HG02840 (cell line): ENCODE results near the gene DSCAML1.

Source experiments
- ATAC-seq: cut with Tn5 transposase; IDR thresholded peaks from one replicate; pipeline ENCODE4 v1.9.1; 2021; ENCODE audit warnings: mild to moderate bottlenecking, moderate library complexity, moderate number of reproducible peaks; ENCODE audit not compliant: unreplicated experiment, low FRiP score

Gene DSCAML1

GRCh38 chr11:117541211-117541610, 255.8 kb downstream of the DSCAML1 start:
- ATAC-seq, result no peak

DNA sequence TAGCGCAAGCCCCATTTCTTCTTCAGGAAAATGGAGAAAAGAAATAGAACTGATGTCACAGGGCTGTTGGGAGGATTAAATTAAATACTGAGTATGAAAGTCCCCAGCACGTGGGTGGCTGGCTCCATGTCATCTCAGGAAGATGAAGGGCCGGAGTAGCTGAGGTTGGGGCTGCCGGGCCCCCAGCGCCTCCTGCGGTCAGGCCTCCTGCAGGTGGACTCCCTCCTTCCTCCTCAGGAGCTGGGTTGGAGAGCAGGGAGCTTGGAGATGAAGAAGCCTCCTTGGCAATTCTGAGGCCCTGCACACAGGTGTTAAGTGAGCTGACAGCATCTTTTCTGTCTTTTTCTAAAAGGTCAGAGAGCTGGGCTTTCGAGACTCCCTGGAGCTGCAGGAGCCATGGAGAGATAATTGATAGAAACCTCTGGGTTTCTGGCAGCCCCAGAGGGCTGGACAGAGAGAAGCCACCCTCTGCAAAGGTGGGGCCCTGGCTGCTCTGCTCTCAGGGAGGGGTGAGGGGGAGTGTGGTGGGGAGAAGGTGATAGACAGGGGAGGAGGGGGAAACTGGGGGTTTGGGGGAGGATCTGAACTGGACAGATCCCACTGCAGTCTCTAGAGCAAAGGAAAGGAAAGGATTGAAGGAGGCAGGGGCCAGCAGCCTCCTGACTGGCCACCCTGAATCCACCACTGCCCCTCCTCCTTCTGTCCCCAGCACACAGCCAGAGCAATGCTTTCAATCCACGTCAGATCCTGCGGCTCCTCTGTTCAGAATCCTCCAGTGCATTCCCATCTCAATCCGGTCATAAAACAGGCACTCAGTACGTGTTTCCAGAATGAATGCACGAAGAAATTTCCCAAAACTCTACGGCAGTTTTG, 258.5 kb downstream of the DSCAML1 start:
- ATAC-seq, result no peak

- ATAC-seq, result no peak
Measured at GRCh38 chr11:117535850-117536411, 261.1 kb downstream of the DSCAML1 start.

- no peak for ATAC-seq
Measured at GRCh38 chr11:117535201-117535849, 261.7 kb downstream of the DSCAML1 start.

DNA sequence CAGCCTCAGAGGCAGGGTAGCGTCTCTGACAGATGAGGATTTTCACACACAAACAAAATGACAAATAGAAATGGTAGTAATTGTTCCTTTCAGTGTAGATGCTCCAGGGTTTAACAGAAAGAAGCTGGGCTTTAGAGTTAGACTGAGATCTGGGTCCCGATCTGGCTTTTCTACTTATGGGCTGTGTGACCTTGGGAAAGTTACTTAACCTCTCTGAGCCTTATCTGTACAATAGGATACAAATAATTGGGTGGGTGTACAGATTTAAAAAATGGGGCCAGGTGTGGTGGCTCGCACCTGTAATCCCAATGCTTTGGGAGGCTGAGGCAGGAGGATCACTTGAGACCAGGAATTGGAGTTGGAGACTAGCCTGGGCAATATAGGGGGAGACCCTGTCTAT, 264.4 kb downstream of the DSCAML1 start:
- no peak for ATAC-seq

GRCh38 chr11:117529816-117530215, 267.2 kb downstream of the DSCAML1 start:
- ATAC-seq, result no peak

GRCh38 chr11:117528097-117528721, 268.8 kb downstream of the DSCAML1 start:
- ATAC-seq, result no peak

- no peak for ATAC-seq
Measured at GRCh38 chr11:117527271-117527670, 269.7 kb downstream of the DSCAML1 start.

DNA sequence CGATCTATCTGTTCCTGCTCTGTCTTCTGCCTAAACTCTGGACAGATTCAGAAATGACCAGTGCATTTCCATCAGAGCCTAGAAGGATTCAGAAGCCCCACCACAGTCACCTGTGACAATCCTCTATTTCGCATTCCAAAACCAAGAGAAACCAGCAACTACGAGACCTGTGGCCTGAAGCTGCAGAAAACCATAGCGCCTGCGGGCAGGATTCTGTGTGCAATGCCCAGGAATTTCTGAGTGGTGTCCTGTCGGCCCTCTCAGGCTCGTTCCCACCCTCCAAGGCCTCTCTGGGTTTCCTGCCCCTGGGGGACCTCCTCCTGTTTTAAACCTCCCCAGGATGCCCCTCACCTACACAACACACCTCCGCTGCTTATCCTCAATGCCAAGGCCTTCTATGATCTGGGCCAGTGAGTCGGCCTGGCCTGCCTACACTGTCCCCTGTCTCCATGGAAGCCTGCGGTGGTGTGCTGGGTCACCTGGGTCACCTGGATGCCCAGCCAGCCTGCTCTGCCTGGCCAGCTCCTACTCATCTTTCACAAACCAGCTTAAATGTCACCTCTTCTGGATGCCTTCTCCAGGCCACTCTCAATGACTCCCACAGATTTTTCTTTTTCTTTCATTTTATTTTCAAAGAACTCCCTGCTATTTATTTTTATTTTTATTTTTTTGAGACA, 271.0 kb downstream of the DSCAML1 start:
- no peak for ATAC-seq

GRCh38 chr11:117524468-117525183, 272.4 kb downstream of the DSCAML1 start:
- no peak for ATAC-seq

DNA sequence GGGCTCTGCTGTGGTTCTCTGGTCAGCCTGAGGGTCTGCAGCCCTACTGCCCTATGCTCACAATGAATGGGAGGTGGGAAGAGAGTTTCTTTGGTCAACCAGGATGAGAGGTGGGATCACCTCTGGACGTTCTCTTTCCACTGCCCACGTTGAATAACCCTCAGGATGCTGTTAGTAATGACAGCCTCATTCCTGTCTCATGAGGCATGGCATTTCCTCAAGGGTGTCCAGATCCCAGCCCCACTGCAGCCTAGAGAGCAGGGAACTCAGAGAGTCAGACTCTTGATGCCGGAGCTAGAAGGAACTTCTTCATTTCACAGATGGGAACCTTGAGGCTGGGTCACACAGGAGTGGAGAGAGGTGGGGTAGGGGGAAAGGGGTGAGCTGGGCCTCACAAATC, 273.3 kb downstream of the DSCAML1 start:
- no peak for ATAC-seq

DNA sequence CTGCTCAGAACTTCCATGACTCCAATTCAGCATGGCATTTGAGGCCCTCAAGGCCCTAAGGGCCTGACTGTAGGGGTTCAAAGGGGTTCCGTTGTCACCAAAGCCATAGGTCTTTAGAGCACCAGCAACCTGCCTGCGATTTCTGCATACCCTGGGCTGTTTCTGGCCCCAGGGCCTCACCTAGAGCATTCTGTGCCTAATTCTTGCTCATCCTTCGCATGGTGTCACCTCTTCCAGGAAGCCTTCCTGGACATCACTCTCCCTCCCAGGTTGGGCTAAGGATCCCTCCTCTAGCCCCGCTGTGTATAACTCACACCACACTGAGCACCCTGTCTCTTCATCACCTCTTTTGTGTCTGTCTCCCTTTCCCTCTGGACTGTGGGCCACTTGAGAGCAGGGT, 275.0 kb downstream of the DSCAML1 start:
- no peak for ATAC-seq

GRCh38 chr11:117520966-117521365, 276.1 kb downstream of the DSCAML1 start:
- no peak for ATAC-seq

- no peak for ATAC-seq
Measured at GRCh38 chr11:117520201-117520600, 276.8 kb downstream of the DSCAML1 start.

GRCh38 chr11:117519590-117519989, 277.4 kb downstream of the DSCAML1 start:
- no peak for ATAC-seq

- ATAC-seq, result no peak
Measured at GRCh38 chr11:117519170-117519569, 277.8 kb downstream of the DSCAML1 start.

DNA sequence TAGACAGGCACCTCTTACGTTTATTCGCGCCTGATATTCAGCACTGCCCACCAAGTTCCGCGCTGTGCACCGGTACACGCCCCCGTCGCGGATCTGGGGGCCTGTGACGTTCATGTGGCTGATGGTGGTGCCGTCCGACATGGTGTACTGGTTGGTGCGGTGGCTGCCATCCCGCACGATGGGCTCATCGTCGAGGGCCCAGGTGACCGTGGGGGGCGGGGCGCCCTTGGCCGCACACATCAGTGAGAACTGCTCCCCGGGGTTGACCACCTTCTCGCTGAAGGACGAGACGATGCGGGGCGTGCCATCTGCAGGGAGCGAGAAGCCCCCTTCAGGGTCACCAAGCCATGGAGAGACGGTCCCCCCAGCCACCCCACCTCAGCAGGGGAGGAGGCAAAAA, 278.6 kb downstream of the DSCAML1 start:
- no peak for ATAC-seq

DNA sequence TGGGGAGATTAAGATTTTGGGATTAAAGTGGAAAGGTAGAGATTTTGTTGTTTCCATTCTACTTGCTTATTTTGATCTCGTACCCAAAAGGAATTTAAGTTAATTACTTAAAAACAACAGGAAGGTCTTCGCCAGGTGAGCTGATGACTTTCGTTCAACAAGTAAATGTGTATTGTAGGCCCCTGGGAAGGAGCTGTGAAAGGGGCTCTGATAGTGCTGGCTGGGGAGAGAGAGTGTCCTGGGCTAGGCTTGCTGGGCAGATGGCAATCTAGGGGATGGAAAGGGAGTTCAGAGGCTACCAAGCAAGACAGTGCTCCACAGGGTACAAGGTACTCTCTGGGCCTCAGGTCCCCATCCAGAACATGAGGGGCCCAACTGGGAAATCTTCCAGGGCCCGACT, 279.9 kb downstream of the DSCAML1 start:
- ATAC-seq, result no peak

DNA sequence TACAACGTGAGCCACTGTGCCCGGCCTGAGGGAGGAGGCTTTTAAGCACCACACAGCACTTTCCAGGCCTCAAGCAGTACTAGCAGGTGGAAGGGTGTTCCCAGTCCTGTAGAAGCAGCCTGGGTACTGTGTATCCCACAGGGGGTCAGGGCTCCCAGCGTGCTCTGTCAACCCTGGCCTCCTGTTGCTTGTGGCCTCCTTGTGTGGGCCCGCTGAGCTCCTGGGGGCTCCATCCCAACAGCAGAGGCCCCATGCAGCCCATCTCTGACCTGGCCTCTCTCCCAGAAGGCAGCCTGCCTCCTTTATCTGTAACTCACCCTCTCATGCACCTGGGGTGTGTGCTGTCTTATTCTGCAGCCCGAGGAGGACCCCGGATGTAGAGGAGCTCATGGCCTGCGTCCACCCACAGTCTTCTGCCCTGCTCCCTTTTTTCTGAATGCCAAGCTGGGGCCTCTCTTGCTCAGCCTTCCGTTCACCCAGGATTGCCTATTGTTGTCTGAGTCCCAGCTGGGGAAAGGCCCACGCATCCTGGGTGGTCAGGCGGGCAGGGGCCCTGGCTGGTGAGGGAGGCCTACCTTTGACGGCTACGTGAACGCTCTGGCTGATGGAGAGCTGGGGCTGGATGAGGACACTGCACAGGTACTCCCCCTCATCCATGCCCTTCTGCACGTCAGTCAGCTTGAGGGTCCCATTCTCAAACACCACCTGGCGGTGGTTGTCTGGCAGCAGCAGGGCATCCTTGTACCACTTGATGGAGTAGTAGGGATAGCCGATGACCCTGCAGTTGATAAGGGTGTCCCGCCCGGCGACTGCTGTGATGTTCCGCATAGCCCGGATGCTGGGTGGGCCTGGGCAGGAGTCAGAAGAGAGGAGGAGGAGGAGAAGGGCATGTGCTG, 280.9 kb downstream of the DSCAML1 start:
- ATAC-seq, result no peak
